Natural killer cell (primary cell): ENCODE data around the gene OS9. TPM values are rescaled to one million over a fixed set of nuclear protein-coding genes. Genes with fewer than 3 reads are reported as not detected.

Source experiments
- ATAC-seq, 3 donors: fragments of 150-1000 bp in 2 of 3; fragments of 200-7000 bp in 1 of 3; cut with Tn5 transposase; 1 replicate in 1 of 3; 2 replicates in 2 of 3; pipeline ENCODE4 v1.10.0; 2021; ENCODE audit warnings: mild to moderate bottlenecking in 2 of 3, moderate library complexity in 2 of 3
- DNase-seq, 2 donors: peaks; one replicate each; pipeline versions ENCODE4 v3.0.0 to v3.0.0-alpha.2; 2013 to 2021; ENCODE audit warnings: mixed read lengths in 1 of 2
- H3K27ac ChIP-seq: one replicate; pipeline ENCODE4 v1.5.1; 2013; ENCODE audit warnings: mild to moderate bottlenecking, low read length
- H3K27me3 ChIP-seq: one replicate; pipeline ENCODE4 v1.6.1; 2013; ENCODE audit warnings: low read length; ENCODE audit not compliant: control insufficient read depth, insufficient read depth
- H3K36me3 ChIP-seq: one replicate; pipeline ENCODE4 v1.6.1; 2013; ENCODE audit warnings: low read length; ENCODE audit not compliant: control insufficient read depth, insufficient read depth
- H3K4me1 ChIP-seq: one replicate; pipeline ENCODE4 v1.6.1; 2013; ENCODE audit warnings: low read length; ENCODE audit not compliant: control insufficient read depth, insufficient read depth
- H3K4me3 ChIP-seq: one replicate; pipeline ENCODE4 v1.5.1; 2013; ENCODE audit warnings: low read length
- H3K9me3 ChIP-seq: one replicate; pipeline ENCODE4 v1.6.1; 2013; ENCODE audit warnings: low read length; ENCODE audit not compliant: control insufficient read depth, insufficient read depth
- H3K27ac Mint-ChIP-seq, 2 donors: one replicate each; pipeline ENCODE4 v1.8.0; 2022; ENCODE audit warnings: mild to moderate bottlenecking in 2 of 2, mixed read lengths in 2 of 2, moderate library complexity in 1 of 2
- H3K27me3 Mint-ChIP-seq, 2 donors: one replicate each; pipeline ENCODE4 v1.8.0; 2022; ENCODE audit warnings: low read depth in 2 of 2, mixed read lengths in 2 of 2
- H3K36me3 Mint-ChIP-seq: one replicate; pipeline ENCODE4 v1.8.0; 2022; ENCODE audit warnings: mixed read lengths
- H3K4me1 Mint-ChIP-seq, 2 donors: one replicate each; pipeline ENCODE4 v1.8.0; 2022; ENCODE audit warnings: mixed read lengths in 2 of 2
- H3K4me3 Mint-ChIP-seq: one replicate; pipeline ENCODE4 v1.8.0; 2022; ENCODE audit warnings: mild to moderate bottlenecking, moderate library complexity, mixed read lengths
- H3K9me3 Mint-ChIP-seq, 2 donors: one replicate each; pipeline ENCODE4 v1.8.0; 2022; ENCODE audit warnings: mixed read lengths in 2 of 2
- CTCF ChIP-seq: fragments of 200-600 bp; IDR thresholded peaks from one replicate; pipeline ENCODE4 v1.8.0; 2022; ENCODE audit warnings: antibody characterized with exemption
- whole genome bisulfite sequencing: methylation state at CpG from one replicate; pipeline ENCODE4 v1.1.7; 2013; ENCODE audit warnings: missing lambda C conversion rate; ENCODE audit not compliant: insufficient coverage; 5-methylcytosine and 5-hydroxymethylcytosine counted together
- intact Hi-C: fragments of 100-400 bp; cut with micrococcal nuclease; formaldehyde crosslinking; loops from one replicate; pipeline ENCODE4 v1.14.2; 2022
- total RNA-seq, 4 donors: library from RNA; stranded (reverse); fragments of 120-200 nt in 1 of 4; gene quantifications; one replicate each; pipeline versions ENCODE4 v1.2.3 to v1.2.4, GENCODE V29; 2013 to 2022

Gene OS9
- total RNA-seq, 3 donors from 2014 or later (not counting 1 experiment from before 2014, with no cell fraction given): 185 to 221 (median 198) TPM

GRCh38 chr12:57724936-57725740, 31.2 kb downstream of the OS9 start:
- ATAC-seq (peak in 1 of 3 donors; percentile 9), DNase-seq (peak in 1 of 2 donors; percentile 10)
- H3K4me1 ChIP-seq: peaks cover 6% of the 10 kb centered on the region
- intact Hi-C loops: no loop called here
- H3K27me3 ChIP-seq: no peaks in the 10 kb centered on the region
- H3K36me3 ChIP-seq: peaks cover 53% of the 10 kb centered on the region
- no peak overlapping the region for H3K27ac ChIP-seq
- H3K4me1 Mint-ChIP-seq: peaks cover 17 to 19% of the 10 kb centered on the region in 2 donors
- no peaks in the 10 kb centered on the region for H3K9me3 ChIP-seq
- H3K4me3 ChIP-seq: no peak overlapping the region
- no peaks in the 10 kb centered on the region for H3K27me3 Mint-ChIP-seq
- H3K36me3 Mint-ChIP-seq: no peaks in the 10 kb centered on the region
- 95% methylated on average over 6 of the region's 11 CpGs for WGBS
- H3K9me3 Mint-ChIP-seq: no peaks in the 10 kb centered on the region
- no peak for TF ChIP-seq CTCF
- H3K4me3 Mint-ChIP-seq: no peak overlapping the region
- H3K27ac Mint-ChIP-seq: peak overlapping the region; percentile 68 to 74

GRCh38 chr12:57725851-57726150, 31.9 kb downstream of the OS9 start:
- H3K9me3 ChIP-seq: no peaks in the 10 kb centered on the region
- Mint-ChIP-seq H3K9me3 (no peaks in the 10 kb centered on the region), H3K36me3 (no peaks in the 10 kb centered on the region), H3K27ac (peak overlapping the region; percentile 36 to 68), H3K27me3 (no peaks in the 10 kb centered on the region), H3K4me1 (peaks cover 17 to 19% of the 10 kb centered on the region in 2 donors), H3K4me3 (no peak overlapping the region)
- no peaks in the 10 kb centered on the region for H3K27me3 ChIP-seq
- DNase-seq (no peak), ATAC-seq (no peak)
- intact Hi-C loops: no loop called here
- H3K27ac ChIP-seq: no peak overlapping the region
- WGBS: 92% methylated on average over 7 of the region's 10 CpGs
- TF ChIP-seq CTCF: no peak
- peaks cover 6% of the 10 kb centered on the region for H3K4me1 ChIP-seq
- H3K36me3 ChIP-seq: peaks cover 53% of the 10 kb centered on the region
- H3K4me3 ChIP-seq: no peak overlapping the region

- peaks cover 53% of the 10 kb centered on the region for H3K36me3 ChIP-seq
- TF ChIP-seq CTCF: no peak
- no peak overlapping the region for H3K4me3 ChIP-seq
- H3K9me3 ChIP-seq: no peaks in the 10 kb centered on the region
- ATAC-seq (peak; percentile 45 to 53 (median 52)), DNase-seq (peak; percentile 16 to 49)
- Mint-ChIP-seq H3K9me3 (no peaks in the 10 kb centered on the region), H3K36me3 (no peaks in the 10 kb centered on the region), H3K27me3 (no peaks in the 10 kb centered on the region), H3K4me3 (peak overlapping the region; percentile 81), H3K27ac (peak overlapping the region; percentile 36 to 68), H3K4me1 (peaks cover 17 to 20% of the 10 kb centered on the region in 2 donors)
- no peak overlapping the region for H3K27ac ChIP-seq
- WGBS: 97% methylated on average over 79 of the region's 79 CpGs
- H3K27me3 ChIP-seq: no peaks in the 10 kb centered on the region
- intact Hi-C loops: no loop called here
- H3K4me1 ChIP-seq: peaks cover 6% of the 10 kb centered on the region
These were observed 32.4 kb downstream of the OS9 start for GRCh38 chr12:57726151-57726883.
